Activated CD4-positive, alpha-beta memory T cell treated with anti-CD3 and anti-CD28 coated beads for 36 hours (primary cell): Measurements from ENCODE around the gene SPATA16. TPM values are rescaled to one million over a fixed set of nuclear protein-coding genes. Genes with fewer than 3 reads are reported as not detected.
"Not testable (repeated sequence)": the region's sequence is repeated elsewhere in the genome, so short reads cannot be mapped to it uniquely, and the experiment has no call there.

Source experiments
- CTCF ChIA-PET: fragments of 350-600 bp; sonication (Branson Sonifier 250); formaldehyde crosslinking; loops from one replicate; lab custom pipeline; 2021; ENCODE audit warnings: antibody characterized with exemption, inconsistent platforms; lab: Charles Lee
- POLR2A ChIA-PET: fragments of 350-600 bp; sonication (Branson Sonifier 250); formaldehyde crosslinking; loops from one replicate; lab custom pipeline; 2021; ENCODE audit warnings: antibody characterized with exemption; lab: Charles Lee
- DNase-seq: peaks from one replicate; pipeline ENCODE4 v3.0.0-alpha.2; 2020
- H3K27ac Mint-ChIP-seq: one replicate; pipeline ENCODE4 v1.8.0; 2021; ENCODE audit warnings: mixed read lengths
- H3K27me3 Mint-ChIP-seq: one replicate; pipeline ENCODE4 v1.8.0; 2021; ENCODE audit warnings: mixed read lengths
- H3K36me3 Mint-ChIP-seq: one replicate; pipeline ENCODE4 v1.8.0; 2021; ENCODE audit warnings: mixed read lengths
- H3K4me1 Mint-ChIP-seq: one replicate; pipeline ENCODE4 v1.8.0; 2021; ENCODE audit warnings: low read depth, mixed read lengths
- H3K4me3 Mint-ChIP-seq: one replicate; pipeline ENCODE4 v1.8.0; 2021; ENCODE audit warnings: mild to moderate bottlenecking, mixed read lengths
- H3K9me3 Mint-ChIP-seq: one replicate; pipeline ENCODE4 v1.8.0; 2021; ENCODE audit warnings: mixed read lengths
- intact Hi-C: fragments of 100-400 bp; cut with micrococcal nuclease; formaldehyde crosslinking; loops from one replicate; pipeline ENCODE4 v1.15.1; 2023
- total RNA-seq, 2 experiments: library from RNA; stranded (reverse); gene quantifications; one replicate each; pipeline ENCODE4 v1.2.3, GENCODE V29; 2021

The SPATA16 gene
- total RNA-seq, 2 experiments from 2014 or later = not detected

DNA sequence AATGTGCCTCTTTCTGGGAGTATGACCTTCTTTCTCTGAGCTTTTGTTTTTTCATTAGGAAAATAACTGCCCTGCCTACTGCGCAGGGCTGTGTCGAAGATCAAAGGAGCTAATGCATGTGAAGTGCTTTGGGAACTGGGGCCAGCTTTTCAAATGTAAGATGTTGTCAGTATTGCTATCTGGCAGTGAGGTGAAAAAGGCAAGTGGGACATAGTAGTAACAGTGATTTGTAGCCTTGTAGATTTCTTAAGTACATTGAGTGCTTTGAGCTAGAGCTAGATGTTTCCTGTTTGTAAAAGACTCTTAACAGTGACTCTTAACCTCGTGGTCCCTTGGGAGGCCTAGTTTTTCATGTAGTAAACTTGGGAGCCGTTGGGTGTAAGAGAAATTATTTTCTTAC is 264.0 kb downstream of the SPATA16 start:
- DNase-seq = no peak
- H3K36me3 Mint-ChIP-seq = no peaks in the 10 kb centered on the region
- H3K9me3 Mint-ChIP-seq = peaks cover 14% of the 10 kb centered on the region
- POLR2A ChIA-PET = no interaction called here
- H3K27me3 Mint-ChIP-seq = no peaks in the 10 kb centered on the region
- intact Hi-C loops = no loop called here
- H3K4me3 Mint-ChIP-seq = no peak overlapping the region
- no peaks in the 10 kb centered on the region for H3K4me1 Mint-ChIP-seq
- CTCF ChIA-PET = no interaction called here
- no peak overlapping the region for H3K27ac Mint-ChIP-seq

DNA sequence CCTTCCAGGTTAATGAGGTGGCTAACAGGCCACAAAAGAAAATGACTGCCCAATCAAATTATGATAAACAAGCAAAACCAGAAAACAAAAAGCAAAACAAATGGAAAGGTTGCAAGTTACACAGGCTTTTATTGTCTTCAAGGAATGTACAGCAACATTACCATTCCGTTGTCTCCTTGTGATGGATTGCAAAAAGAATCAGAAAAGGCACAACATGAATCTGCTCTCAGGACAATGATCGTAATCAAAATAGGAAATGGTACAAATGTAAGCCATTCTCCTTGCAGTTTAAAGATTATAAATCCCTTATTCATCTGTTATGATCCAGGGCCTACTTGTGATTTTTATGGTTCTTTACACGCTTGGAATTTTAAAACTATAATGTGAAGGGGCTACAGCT is 264.7 kb downstream of the SPATA16 start:
- ChIA-PET CTCF (no interaction called here), POLR2A (no interaction called here)
- peaks cover 12% of the 10 kb centered on the region for H3K9me3 Mint-ChIP-seq
- H3K36me3 Mint-ChIP-seq = no peaks in the 10 kb centered on the region
- intact Hi-C loops = no loop called here
- no peak overlapping the region for H3K4me3 Mint-ChIP-seq
- H3K27ac Mint-ChIP-seq = no peak overlapping the region
- no peak for DNase-seq
- H3K27me3 Mint-ChIP-seq = no peaks in the 10 kb centered on the region
- no peaks in the 10 kb centered on the region for H3K4me1 Mint-ChIP-seq

DNA sequence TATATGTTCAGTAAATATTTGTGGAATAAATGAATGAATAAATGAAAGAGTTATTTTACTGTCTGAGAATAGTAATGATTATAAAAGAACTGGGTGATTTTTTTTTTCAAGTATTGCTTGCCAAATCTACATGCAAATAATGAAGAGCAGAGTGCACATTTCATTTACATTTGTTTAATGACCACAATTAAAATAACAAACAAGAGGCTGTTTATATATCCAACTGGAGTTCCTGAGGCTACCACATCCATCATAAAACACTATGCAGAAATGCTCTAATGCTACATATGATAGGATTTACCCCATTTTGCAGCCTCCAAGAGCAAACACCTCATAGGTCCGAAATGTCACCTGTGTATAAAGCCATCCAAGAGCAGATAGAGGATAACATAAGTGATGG is 266.0 kb downstream of the SPATA16 start:
- Mint-ChIP-seq H3K27me3 (no peaks in the 10 kb centered on the region), H3K36me3 (no peaks in the 10 kb centered on the region), H3K9me3 (peaks cover 8% of the 10 kb centered on the region), H3K27ac (no peak overlapping the region), H3K4me1 (no peaks in the 10 kb centered on the region), H3K4me3 (no peak overlapping the region)
- intact Hi-C loops = no loop called here
- ChIA-PET POLR2A (no interaction called here), CTCF (no interaction called here)
- no peak for DNase-seq

DNA sequence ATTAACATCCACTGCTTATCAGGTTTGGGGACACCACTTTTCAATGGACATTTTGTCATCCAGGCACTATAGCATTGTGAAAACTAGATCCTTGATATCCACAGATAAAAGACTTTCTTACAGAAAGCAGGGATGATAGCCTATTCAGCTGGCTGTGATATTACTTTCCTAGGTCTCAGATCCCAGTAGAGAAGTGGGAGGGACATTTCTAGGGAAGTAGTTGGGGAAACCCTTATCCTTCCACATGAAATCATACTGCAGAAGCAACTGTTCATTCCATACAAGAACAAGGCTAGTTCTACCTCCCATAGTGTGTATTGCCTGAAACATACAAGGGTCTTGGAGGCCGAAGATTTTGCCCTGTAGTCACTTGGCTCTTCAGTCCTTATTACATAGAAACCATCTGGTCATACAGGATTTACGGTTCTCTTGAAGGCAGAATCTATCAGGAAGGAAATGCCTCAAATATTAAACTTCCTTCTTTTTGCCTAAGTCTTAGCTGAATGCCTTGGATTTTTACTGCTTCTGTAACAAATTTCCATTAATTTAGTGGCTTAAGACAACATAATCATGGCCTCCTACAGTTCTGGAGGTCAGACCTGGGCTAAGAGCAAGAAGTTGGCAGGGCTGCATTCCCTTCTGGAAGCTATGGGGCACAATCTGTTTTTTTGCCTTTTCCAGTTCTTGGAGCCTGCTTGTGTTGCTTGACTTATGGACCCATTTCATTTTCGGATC is 271.1 kb downstream of the SPATA16 start:
- DNase-seq = no peak
- no peaks in the 10 kb centered on the region for H3K4me1 Mint-ChIP-seq
- H3K4me3 Mint-ChIP-seq = no peak overlapping the region
- no peaks in the 10 kb centered on the region for H3K36me3 Mint-ChIP-seq
- no peaks in the 10 kb centered on the region for H3K9me3 Mint-ChIP-seq
- intact Hi-C loops = no loop called here
- H3K27ac Mint-ChIP-seq = no peak overlapping the region
- ChIA-PET CTCF (no interaction called here), POLR2A (no interaction called here)
- no peaks in the 10 kb centered on the region for H3K27me3 Mint-ChIP-seq

DNA sequence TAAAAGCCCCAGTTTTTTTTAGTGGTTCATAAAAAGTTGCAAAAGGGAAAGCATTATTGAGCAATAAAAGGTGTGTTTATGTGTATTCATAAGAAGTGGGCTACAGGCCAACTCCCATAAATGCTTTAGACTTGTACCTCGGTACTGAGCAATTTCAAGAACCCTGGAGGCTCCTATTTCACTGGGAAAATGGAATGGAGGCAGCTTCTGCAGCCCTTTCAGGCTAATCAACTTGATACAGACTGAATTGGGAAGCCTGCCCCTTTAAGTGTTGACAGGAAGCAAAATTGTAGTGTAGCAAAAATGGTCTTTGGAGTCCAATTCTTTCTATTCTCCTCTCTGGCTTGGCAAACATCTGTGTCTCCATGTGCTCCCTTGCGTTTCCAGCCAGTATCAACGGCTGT is 271.7 kb downstream of the SPATA16 start:
- Mint-ChIP-seq H3K27me3 (no peaks in the 10 kb centered on the region), H3K4me3 (no peak overlapping the region), H3K36me3 (no peaks in the 10 kb centered on the region), H3K27ac (no peak overlapping the region), H3K4me1 (no peaks in the 10 kb centered on the region), H3K9me3 (no peaks in the 10 kb centered on the region)
- DNase-seq = no peak
- POLR2A ChIA-PET = no interaction called here
- intact Hi-C loops = no loop called here
- CTCF ChIA-PET = no interaction called here

DNA sequence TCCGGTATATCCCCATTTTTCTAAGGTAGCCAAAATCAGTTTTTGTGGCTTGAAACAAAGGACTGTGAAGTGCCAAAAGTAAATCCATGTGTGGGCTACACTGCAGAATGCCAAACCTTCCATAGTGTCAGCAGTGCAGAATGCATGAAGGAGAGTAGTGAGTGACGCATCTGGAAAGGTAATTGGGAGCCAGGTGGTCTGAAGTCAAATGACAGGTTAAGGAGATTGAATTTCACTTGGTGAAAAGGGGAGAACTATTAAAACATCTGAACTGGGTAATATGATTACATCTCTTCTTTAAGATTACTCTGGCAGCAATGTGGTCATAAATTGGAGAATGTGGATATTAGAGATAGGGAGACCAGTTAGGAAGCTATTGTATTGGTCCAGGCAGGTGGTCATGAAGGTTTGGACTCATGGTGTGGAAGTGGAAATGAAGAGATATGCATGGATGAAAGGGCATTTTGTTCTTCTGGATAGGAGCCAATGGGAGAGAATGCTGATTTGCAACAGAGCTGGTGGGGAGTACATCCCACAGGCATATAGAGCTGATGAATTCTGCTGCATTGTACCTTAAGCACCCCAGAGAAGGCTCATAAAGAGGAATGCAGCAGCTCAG is 272.3 kb downstream of the SPATA16 start:
- no peak overlapping the region for H3K27ac Mint-ChIP-seq
- CTCF ChIA-PET = interaction anchor here (0.5 to 1.0 kb wide), 2 partner anchors 137 to 196 kb away, joined by 3 read pairs; no protein-coding TSS in a partner anchor
- no peak overlapping the region for H3K4me3 Mint-ChIP-seq
- POLR2A ChIA-PET = no interaction called here
- no peak for DNase-seq
- H3K9me3 Mint-ChIP-seq = no peaks in the 10 kb centered on the region
- no peaks in the 10 kb centered on the region for H3K36me3 Mint-ChIP-seq
- no peaks in the 10 kb centered on the region for H3K27me3 Mint-ChIP-seq
- H3K4me1 Mint-ChIP-seq = no peaks in the 10 kb centered on the region
- intact Hi-C loops = no loop called here

DNA sequence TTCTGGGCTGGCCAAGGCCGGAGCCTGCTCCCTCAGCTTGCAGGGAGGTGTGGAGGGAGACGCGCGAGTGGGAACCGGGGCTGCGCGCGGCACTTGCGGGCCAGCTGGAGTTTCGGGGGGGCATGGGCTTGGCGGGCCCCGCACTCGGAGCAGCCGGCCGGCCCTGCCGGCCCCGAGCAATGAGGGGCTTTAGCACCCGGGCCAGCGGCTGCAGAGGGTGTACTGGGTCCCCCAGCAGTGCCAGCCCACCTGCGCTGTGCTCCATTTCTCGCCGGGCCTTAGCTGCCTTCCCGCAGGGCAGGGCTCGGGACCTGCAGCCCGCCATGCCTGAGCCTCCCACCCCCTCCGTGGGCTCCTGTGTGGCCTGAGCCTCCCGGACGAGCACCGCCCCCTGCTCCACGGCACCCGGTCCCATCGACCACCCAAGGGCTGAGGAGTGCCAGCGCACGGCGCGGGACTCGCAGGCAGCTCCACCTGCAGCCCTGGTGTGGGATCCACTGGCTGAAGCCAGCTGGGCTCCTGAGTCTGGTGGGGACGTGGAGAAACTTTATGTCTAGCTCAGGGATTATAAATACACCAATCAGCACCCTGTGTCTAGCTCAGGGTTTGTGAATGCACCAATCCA is 274.2 kb downstream of the SPATA16 start:
- H3K4me1 Mint-ChIP-seq, CTCF ChIA-PET, H3K36me3 Mint-ChIP-seq, DNase-seq, H3K4me3 Mint-ChIP-seq, H3K9me3 Mint-ChIP-seq, H3K27me3 Mint-ChIP-seq, intact Hi-C loops, H3K27ac Mint-ChIP-seq, POLR2A ChIA-PET: not testable (repeated sequence)

DNA sequence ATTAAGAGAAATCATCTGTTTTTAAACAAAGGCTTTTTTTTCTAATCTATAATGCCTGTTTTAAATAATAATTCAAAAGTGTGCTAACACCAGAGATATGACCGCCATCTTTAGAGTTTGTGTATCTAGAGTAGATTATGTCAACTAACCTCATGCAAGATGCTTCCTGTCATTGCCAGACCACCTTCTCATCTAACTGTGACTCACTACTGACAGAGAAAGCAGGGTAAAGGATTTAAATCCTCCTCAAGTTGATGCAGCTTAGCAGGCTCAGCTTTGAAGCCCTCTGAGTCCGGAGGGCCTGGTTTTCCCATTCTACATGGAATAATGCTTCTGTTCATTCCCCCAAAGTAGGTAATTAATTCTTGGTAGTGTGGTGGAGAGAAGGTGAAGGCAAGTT is 282.0 kb downstream of the SPATA16 start:
- intact Hi-C loops = no loop called here
- no peaks in the 10 kb centered on the region for H3K9me3 Mint-ChIP-seq
- no peaks in the 10 kb centered on the region for H3K36me3 Mint-ChIP-seq
- no peak overlapping the region for H3K4me3 Mint-ChIP-seq
- peaks cover 4% of the 10 kb centered on the region for H3K27me3 Mint-ChIP-seq
- no peaks in the 10 kb centered on the region for H3K4me1 Mint-ChIP-seq
- DNase-seq = no peak
- CTCF ChIA-PET = no interaction called here
- POLR2A ChIA-PET = no interaction called here
- no peak overlapping the region for H3K27ac Mint-ChIP-seq

DNA sequence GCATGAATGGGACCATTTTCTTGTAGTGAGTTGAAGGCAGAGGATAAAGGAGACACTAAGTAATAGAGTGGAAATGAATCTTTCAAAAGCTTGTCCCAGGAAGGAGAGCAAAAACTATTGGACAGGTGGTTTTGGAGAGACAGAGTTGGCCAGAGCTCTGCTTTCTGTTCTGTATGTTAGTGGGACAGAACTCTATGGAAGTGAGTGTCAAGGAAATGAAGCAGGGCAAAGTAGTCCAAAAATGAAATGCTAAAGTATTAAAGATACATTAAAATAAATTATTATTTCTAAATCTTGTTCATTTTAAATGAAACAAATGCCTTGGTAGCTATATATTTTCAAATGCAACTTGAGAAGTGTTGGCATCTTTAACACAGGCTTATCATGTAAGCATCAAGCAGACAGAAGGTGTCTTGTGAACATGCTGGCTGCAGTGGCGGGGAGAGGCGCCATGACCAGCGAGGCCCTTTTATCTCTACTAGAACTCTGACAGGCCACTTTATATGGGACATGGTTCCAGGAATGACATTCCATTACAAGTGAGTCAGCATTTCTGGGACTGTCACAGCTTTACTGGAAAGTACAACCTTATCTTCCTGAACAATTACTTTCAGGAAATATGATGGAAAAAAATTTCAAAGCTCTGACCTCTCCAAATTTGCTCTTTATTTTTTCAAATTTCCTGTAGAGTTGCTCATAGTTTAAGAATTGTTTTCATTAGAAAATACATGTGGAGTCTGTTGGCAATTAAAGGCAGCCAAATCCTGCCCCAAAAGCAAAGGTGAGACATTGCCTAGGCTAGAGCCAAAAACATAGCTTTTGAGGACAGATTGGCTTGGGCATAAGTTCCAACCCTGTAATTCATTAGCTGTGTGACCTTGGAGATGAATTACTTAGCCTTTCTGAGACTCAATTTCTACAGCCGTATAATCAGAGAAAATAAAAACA is 284.0 kb downstream of the SPATA16 start:
- Mint-ChIP-seq H3K27me3 (peaks cover 4% of the 10 kb centered on the region), H3K4me1 (no peaks in the 10 kb centered on the region), H3K9me3 (no peaks in the 10 kb centered on the region), H3K4me3 (no peak overlapping the region), H3K36me3 (no peaks in the 10 kb centered on the region), H3K27ac (no peak overlapping the region)
- no peak for DNase-seq
- intact Hi-C loops = no loop called here
- ChIA-PET POLR2A (no interaction called here), CTCF (interaction anchor here (0.6 kb wide), 1 partner anchor 21 kb away, joined by 5 read pairs; no protein-coding TSS in a partner anchor)

DNA sequence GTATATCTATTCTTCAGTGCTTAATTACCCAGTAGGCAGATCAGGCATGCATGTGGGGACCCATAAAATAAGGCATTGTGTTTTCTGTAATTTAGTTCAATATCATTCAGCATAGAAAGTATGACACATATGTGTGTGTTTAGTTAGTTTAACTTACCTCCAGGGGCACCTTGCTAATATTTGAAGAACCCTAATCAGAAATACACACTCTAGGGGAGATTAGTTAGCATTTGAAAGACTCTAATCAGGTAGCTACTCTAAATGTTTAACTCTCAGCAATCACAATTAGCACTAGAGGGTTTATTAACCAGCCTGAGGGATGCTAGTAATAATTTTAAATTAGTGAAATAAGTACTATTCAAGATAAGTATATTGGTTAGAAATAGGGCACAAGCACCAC is 286.0 kb downstream of the SPATA16 start:
- intact Hi-C loops = no loop called here
- no peaks in the 10 kb centered on the region for H3K36me3 Mint-ChIP-seq
- no peak overlapping the region for H3K4me3 Mint-ChIP-seq
- ChIA-PET POLR2A (no interaction called here), CTCF (no interaction called here)
- H3K9me3 Mint-ChIP-seq = no peaks in the 10 kb centered on the region
- H3K27me3 Mint-ChIP-seq = peaks cover 6% of the 10 kb centered on the region
- no peaks in the 10 kb centered on the region for H3K4me1 Mint-ChIP-seq
- no peak for DNase-seq
- no peak overlapping the region for H3K27ac Mint-ChIP-seq

DNA sequence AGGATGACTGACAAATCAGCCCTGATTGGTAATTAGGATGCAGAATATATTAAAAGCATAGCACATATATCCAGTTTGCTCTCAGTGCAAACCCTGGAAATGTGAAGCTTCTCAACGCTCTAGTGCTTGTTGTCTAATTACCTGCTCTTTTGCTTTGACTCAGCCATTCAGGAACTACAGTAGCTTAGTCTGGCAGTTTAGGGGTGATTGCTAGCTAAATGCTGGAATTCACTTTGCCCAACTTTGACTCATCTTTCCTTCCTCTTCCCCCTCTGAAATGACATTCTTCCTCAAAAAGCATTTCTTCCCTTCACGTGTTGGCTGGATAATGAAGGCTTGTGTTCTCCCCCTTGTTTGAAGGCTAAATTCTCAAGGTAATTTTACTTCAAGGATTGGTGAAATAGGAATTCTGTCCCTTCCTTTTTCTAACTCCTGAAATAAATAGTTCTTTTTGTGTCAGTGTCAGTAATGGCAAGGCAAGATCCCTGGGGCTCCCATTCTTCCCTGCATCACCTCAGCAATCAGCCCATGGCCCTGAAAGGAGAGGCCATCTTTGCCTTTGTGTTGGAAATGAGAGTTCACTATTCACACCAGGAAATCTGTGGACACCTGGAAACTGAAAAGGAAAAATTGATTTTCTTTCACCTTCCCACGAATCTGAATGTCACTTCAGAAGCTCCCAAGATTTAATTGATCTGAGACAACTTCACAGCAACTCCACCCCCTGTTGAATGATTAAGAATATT is 286.9 kb downstream of the SPATA16 start:
- H3K36me3 Mint-ChIP-seq = no peaks in the 10 kb centered on the region
- no peak overlapping the region for H3K4me3 Mint-ChIP-seq
- CTCF ChIA-PET = interaction anchor here (0.6 kb wide), 1 partner anchor 20 kb away, joined by 3 read pairs; no protein-coding TSS in a partner anchor
- no peaks in the 10 kb centered on the region for H3K9me3 Mint-ChIP-seq
- H3K4me1 Mint-ChIP-seq = no peaks in the 10 kb centered on the region
- H3K27ac Mint-ChIP-seq = no peak overlapping the region
- DNase-seq = no peak
- POLR2A ChIA-PET = no interaction called here
- H3K27me3 Mint-ChIP-seq = peaks cover 7% of the 10 kb centered on the region
- intact Hi-C loops = no loop called here
